ENCODE measurements around the gene SAMD3. TPM values are rescaled to one million over a fixed set of nuclear protein-coding genes. Genes with fewer than 3 reads are reported as not detected.

SAMD3 gene
- total RNA-seq, 1 experiment from 2014 or later: not detected

DNA sequence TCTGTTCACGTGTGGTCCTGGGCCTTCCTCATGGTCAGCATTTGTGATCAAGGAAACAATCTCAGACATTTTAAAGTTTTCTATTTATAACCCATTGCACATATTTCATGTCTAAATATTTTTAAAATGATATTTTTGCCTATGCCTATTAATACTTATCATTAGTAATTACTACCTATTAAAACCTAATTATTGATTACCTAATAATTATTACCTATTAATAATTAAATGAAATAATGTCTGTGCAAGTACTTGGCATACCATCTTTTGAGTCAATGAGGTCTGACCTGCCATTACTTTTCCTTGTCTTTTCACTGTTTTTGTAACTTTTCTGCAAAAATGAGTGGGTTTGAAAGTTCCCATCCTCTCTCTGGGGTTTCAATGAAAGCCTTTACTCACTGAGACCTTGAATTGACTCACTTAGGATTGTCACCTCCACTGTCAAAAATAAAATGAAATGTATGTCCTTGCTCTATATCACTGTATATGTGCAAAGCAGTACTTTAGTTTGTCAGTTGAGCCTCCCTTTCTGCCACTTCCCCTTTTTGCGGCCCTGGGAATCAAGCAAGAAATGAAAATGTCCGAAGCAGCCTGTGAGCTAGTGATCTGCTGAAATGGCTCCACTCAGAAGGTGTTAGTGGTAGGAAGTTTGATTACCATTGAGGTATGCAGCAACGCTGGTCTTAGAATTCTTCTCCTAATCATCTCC, 116.6 kb downstream of the SAMD3 start:
- CTCF ChIA-PET: no interaction called here
- TF ChIP-seq, protein P1, sequence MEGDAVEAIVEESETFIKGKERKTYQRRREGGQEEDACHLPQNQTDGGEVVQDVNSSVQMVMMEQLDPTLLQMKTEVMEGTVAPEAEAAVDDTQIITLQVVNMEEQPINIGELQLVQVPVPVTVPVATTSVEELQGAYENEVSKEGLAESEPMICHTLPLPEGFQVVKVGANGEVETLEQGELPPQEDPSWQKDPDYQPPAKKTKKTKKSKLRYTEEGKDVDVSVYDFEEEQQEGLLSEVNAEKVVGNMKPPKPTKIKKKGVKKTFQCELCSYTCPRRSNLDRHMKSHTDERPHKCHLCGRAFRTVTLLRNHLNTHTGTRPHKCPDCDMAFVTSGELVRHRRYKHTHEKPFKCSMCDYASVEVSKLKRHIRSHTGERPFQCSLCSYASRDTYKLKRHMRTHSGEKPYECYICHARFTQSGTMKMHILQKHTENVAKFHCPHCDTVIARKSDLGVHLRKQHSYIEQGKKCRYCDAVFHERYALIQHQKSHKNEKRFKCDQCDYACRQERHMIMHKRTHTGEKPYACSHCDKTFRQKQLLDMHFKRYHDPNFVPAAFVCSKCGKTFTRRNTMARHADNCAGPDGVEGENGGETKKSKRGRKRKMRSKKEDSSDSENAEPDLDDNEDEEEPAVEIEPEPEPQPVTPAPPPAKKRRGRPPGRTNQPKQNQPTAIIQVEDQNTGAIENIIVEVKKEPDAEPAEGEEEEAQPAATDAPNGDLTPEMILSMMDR (IDR thresholded peaks at IDR 0.05; ENCODE audit: unreplicated experiment): no peak
- H3K4me3 Mint-ChIP-seq (ENCODE audit: low read depth, unreplicated experiment): no peak overlapping the region
- no peaks in the 10 kb centered on the region for H3K4me1 Mint-ChIP-seq (ENCODE audit: low read depth, unreplicated experiment)
- no peak overlapping the region for H3K27ac Mint-ChIP-seq (ENCODE audit: unreplicated experiment)
- DNase-seq: no peak
- H3K27me3 Mint-ChIP-seq (ENCODE audit: unreplicated experiment): no peaks in the 10 kb centered on the region
- BruUV-seq (replicated peaks): no TSS peak
- intact Hi-C loops (cut with micrococcal nuclease; ENCODE audit: unreplicated experiment): no loop called here
- H3K9me3 Mint-ChIP-seq (ENCODE audit: low read depth, unreplicated experiment): peaks cover 4% of the 10 kb centered on the region
- no peaks in the 10 kb centered on the region for H3K36me3 Mint-ChIP-seq (ENCODE audit: insufficient read depth, unreplicated experiment)

DNA sequence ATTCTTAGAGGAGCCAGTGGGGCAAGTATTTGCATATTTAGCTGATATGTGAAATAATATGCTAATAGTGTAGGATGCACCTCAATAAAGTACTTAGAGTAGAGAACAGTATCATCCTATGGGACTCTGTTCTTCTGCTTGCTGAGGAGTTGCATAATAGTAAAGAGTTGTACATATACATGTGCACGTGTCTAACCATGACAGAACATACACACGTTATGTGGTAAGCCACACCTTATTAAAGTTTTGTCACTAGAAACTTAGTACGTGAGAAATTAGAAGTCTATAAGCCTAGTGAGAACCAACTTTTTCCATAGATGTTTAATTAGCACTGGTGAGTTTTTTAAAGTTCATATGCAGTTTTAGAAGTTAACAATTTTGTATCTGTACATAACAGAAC, 123.6 kb downstream of the SAMD3 start:
- TF ChIP-seq, protein P1 (IDR thresholded peaks at IDR 0.05; ENCODE audit: unreplicated experiment): no peak
- H3K27me3 Mint-ChIP-seq (ENCODE audit: unreplicated experiment): no peaks in the 10 kb centered on the region
- no TSS peak for BruUV-seq (replicated peaks)
- no peaks in the 10 kb centered on the region for H3K9me3 Mint-ChIP-seq (ENCODE audit: low read depth, unreplicated experiment)
- H3K36me3 Mint-ChIP-seq (ENCODE audit: insufficient read depth, unreplicated experiment): no peaks in the 10 kb centered on the region
- CTCF ChIA-PET: no interaction called here
- DNase-seq: no peak
- intact Hi-C loops (cut with micrococcal nuclease; ENCODE audit: unreplicated experiment): no loop called here
- H3K27ac Mint-ChIP-seq (ENCODE audit: unreplicated experiment): no peak overlapping the region
- no peaks in the 10 kb centered on the region for H3K4me1 Mint-ChIP-seq (ENCODE audit: low read depth, unreplicated experiment)
- no peak overlapping the region for H3K4me3 Mint-ChIP-seq (ENCODE audit: low read depth, unreplicated experiment)

DNA sequence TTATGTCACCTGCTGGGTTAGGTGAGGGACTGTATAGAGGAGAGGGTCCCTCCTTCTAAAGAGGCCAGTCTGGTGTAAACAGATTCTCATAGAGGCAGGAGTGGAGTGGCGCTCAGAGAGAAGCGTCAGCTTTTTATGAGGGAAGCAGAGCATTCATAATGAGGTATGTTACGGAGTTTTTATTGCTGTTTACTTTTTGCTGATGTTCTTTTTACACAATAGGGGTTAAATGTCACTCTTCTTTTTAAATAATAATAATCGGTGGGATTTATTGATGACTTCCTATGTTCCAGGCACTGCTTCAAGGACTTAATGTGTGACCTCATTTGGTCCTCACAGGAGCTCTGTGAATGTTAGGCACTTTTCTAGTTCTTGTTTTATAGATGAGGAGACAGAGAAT, 124.4 kb downstream of the SAMD3 start:
- H3K27me3 Mint-ChIP-seq (ENCODE audit: unreplicated experiment): no peaks in the 10 kb centered on the region
- H3K4me1 Mint-ChIP-seq (ENCODE audit: low read depth, unreplicated experiment): no peaks in the 10 kb centered on the region
- no peak for DNase-seq
- BruUV-seq (replicated peaks): no TSS peak
- intact Hi-C loops (cut with micrococcal nuclease; ENCODE audit: unreplicated experiment): no loop called here
- no peak overlapping the region for H3K4me3 Mint-ChIP-seq (ENCODE audit: low read depth, unreplicated experiment)
- TF ChIP-seq, protein P1 (IDR thresholded peaks at IDR 0.05; ENCODE audit: unreplicated experiment): no peak
- no peak overlapping the region for H3K27ac Mint-ChIP-seq (ENCODE audit: unreplicated experiment)
- no peaks in the 10 kb centered on the region for H3K9me3 Mint-ChIP-seq (ENCODE audit: low read depth, unreplicated experiment)
- H3K36me3 Mint-ChIP-seq (ENCODE audit: insufficient read depth, unreplicated experiment): no peaks in the 10 kb centered on the region
- CTCF ChIA-PET: no interaction called here

Other genes starting within 250 kb of the SAMD3 start
- 9.6 and 13.4 TPM in 2 replicates for gene L3MBTL3, start 204.4 kb downstream of the SAMD3 start, total RNA-seq (2022)
- gene TMEM200A, start 143.1 kb upstream of the SAMD3 start, total RNA-seq (2022): not detected in 2 replicates